B cell (primary cell): Measurements from ENCODE around the gene STRBP. TPM values are rescaled to one million over a fixed set of nuclear protein-coding genes. Genes with fewer than 3 reads are reported as not detected.
A peak's percentile ranks its signal among the peaks of the same experiment; 100 is the strongest.
"Not testable (repeated sequence)": the region's sequence is repeated elsewhere in the genome, so short reads cannot be mapped to it uniquely, and the experiment has no call there.

Experiments used
- ATAC-seq: fragments of 200-7000 bp; cut with Tn5 transposase; one replicate; pipeline ENCODE4 v1.10.0; 2021; ENCODE audit warnings: low read depth, mild to moderate bottlenecking, moderate number of reproducible peaks, moderate library complexity
- CTCF ChIA-PET: fragments of 350-600 bp; sonication (Branson Sonifier 250); formaldehyde crosslinking; loops from one replicate; lab custom pipeline; 2021; ENCODE audit warnings: antibody characterized with exemption, inconsistent platforms; lab: Charles Lee
- POLR2A ChIA-PET: fragments of 350-600 bp; sonication (Branson Sonifier 250); formaldehyde crosslinking; loops from one replicate; lab custom pipeline; 2021; ENCODE audit warnings: antibody characterized with exemption; lab: Charles Lee
- DNase-seq: peaks from one replicate; pipeline ENCODE4 v3.0.0; 2013
- H2AFZ ChIP-seq: 2 replicates; pipeline ENCODE4 v1.6.1; 2012; ENCODE audit warnings: mild to moderate bottlenecking, low read depth, low read length; ENCODE audit not compliant: insufficient read depth, poor library complexity, severe bottlenecking
- H3K27ac ChIP-seq, 2 donors: 1 replicate in 1 of 2; 2 replicates in 1 of 2; pipeline ENCODE4 v1.5.1; 2012 to 2013; ENCODE audit warnings: low read length in 2 of 2, mild to moderate bottlenecking in 2 of 2, moderate library complexity in 1 of 2
- H3K27me3 ChIP-seq, 4 experiments: fragments of 200-600 bp in 1 of 4; sonication (generic) in 1 of 4; replicated peaks in 1 of 4; 1 replicate in 2 of 4; 2 replicates in 2 of 4; pipeline versions ENCODE4 v1.6.1 to v1.7.0; 2013 to 2016; ENCODE audit warnings: low read length in 3 of 4, mild to moderate bottlenecking in 2 of 4, mixed read lengths in 1 of 4, moderate library complexity in 1 of 4; ENCODE audit not compliant: insufficient read depth in 4 of 4, control insufficient read depth in 3 of 4; ENCODE audit errors: control extremely low read depth in 1 of 4
- H3K36me3 ChIP-seq, 2 experiments: replicated peaks in 1 of 2; 1 replicate in 1 of 2; 2 replicates in 1 of 2; pipeline versions ENCODE4 v1.6.1 to v1.7.1; 2013; ENCODE audit warnings: low read length in 1 of 2; ENCODE audit not compliant: insufficient read depth in 2 of 2, control insufficient read depth in 1 of 2; ENCODE audit errors: control extremely low read depth in 1 of 2, extremely low read depth in 1 of 2
- H3K4me1 ChIP-seq, 2 donors: fragments of 200-600 bp in 1 of 2; sonication (generic) in 1 of 2; 1 replicate in 1 of 2; 2 replicates in 1 of 2; pipeline versions ENCODE4 v1.5.1 to v1.6.1; 2013 to 2017; ENCODE audit warnings: low read length in 2 of 2; ENCODE audit not compliant: control insufficient read depth in 2 of 2, insufficient read depth in 2 of 2
- H3K4me2 ChIP-seq: replicated peaks from 2 replicates; pipeline ENCODE3; 2012; ENCODE audit warnings: mild to moderate bottlenecking, low read depth, low read length; ENCODE audit not compliant: poor library complexity, severe bottlenecking
- H3K4me3 ChIP-seq, 5 experiments: fragments of 200-600 bp in 1 of 5; sonication (generic) in 1 of 5; 1 replicate in 3 of 5; 2 replicates in 2 of 5; pipeline versions ENCODE4 v1.5.1 to v1.7.0; 2011 to 2016; ENCODE audit warnings: low read length in 4 of 5, mild to moderate bottlenecking in 4 of 5, low read depth in 2 of 5, control low read depth in 1 of 5, moderate library complexity in 1 of 5; ENCODE audit not compliant: insufficient read depth in 1 of 5; ENCODE audit errors: control extremely low read depth in 1 of 5, extremely low read depth in 1 of 5
- H3K79me2 ChIP-seq: fragments of 200-600 bp; sonication (generic); one replicate; pipeline ENCODE4 v1.6.0; 2016; ENCODE audit warnings: low read length; ENCODE audit not compliant: control insufficient read depth, insufficient read depth
- H3K9ac ChIP-seq: fragments of 200-600 bp; sonication (generic); 2 replicates; pipeline ENCODE4 v1.6.1; 2017; ENCODE audit warnings: mild to moderate bottlenecking, low read length, moderate library complexity
- H3K9me3 ChIP-seq, 3 donors: one replicate each; pipeline versions ENCODE4 v1.6.1 to v1.7.1; 2013; ENCODE audit warnings: low read length in 2 of 3; ENCODE audit not compliant: control insufficient read depth in 2 of 3, insufficient read depth in 1 of 3; ENCODE audit errors: control extremely low read depth in 1 of 3
- H4K20me1 ChIP-seq: 2 replicates; pipeline ENCODE4 v1.6.0; 2012; ENCODE audit warnings: mild to moderate bottlenecking, low read length; ENCODE audit not compliant: insufficient read depth, control insufficient read depth, poor library complexity, severe bottlenecking
- H3K27ac Mint-ChIP-seq: one replicate; pipeline ENCODE4 v1.8.0; 2021; ENCODE audit warnings: mixed read lengths
- H3K27me3 Mint-ChIP-seq: one replicate; pipeline ENCODE4 v1.8.0; 2021; ENCODE audit warnings: mixed read lengths
- H3K4me1 Mint-ChIP-seq: one replicate; pipeline ENCODE4 v1.8.0; 2021; ENCODE audit warnings: mixed read lengths
- H3K4me3 Mint-ChIP-seq: one replicate; pipeline ENCODE4 v1.8.0; 2021; ENCODE audit warnings: mixed read lengths
- H3K9me3 Mint-ChIP-seq: one replicate; pipeline ENCODE4 v1.8.0; 2022; ENCODE audit warnings: mixed read lengths; ENCODE audit not compliant: insufficient read depth
- EZH2 ChIP-seq: IDR thresholded peaks from 2 replicates; pipeline ENCODE4 v1.6.1; 2012; ENCODE audit warnings: borderline replicate concordance, low read depth, mild to moderate bottlenecking, moderate library complexity, low read length; ENCODE audit not compliant: insufficient read depth, poor library complexity, severe bottlenecking
- WGBS: methylation state at CpG from one replicate; pipeline ENCODE4 v1.1.5; 2013; ENCODE audit warnings: missing lambda C conversion rate; ENCODE audit not compliant: insufficient coverage; 5-methylcytosine and 5-hydroxymethylcytosine counted together
- intact Hi-C: fragments of 100-400 bp; cut with micrococcal nuclease; formaldehyde crosslinking; loops from one replicate; pipeline ENCODE4 v1.10.0; 2022
- polyA plus RNA-seq: library from polyadenylated mRNA; depleted of rRNA; stranded (reverse); fragments of >200 nt; gene quantifications from 2 replicates; pipeline ENCODE4 v1.2.3, GENCODE V29; 2012
- total RNA-seq, 2 donors: library from RNA; stranded (reverse); fragments of 120-200 nt in 1 of 2; gene quantifications; 1 replicate in 1 of 2; 2 replicates in 1 of 2; pipeline versions ENCODE4 v1.2.3 to v1.2.4, GENCODE V29; 2013 to 2022
- TF ChIP-seq, protein P1 (sequence below): fragments of 200-600 bp; IDR thresholded peaks from one replicate; pipeline ENCODE4 v1.8.0; 2022; ENCODE audit warnings: antibody characterized with exemption, mild to moderate bottlenecking

STRBP gene
- total and polyA plus RNA-seq, 2 donors (not counting 1 experiment from before 2014, with no cell fraction given), result 39.1 to 189 TPM

DNA sequence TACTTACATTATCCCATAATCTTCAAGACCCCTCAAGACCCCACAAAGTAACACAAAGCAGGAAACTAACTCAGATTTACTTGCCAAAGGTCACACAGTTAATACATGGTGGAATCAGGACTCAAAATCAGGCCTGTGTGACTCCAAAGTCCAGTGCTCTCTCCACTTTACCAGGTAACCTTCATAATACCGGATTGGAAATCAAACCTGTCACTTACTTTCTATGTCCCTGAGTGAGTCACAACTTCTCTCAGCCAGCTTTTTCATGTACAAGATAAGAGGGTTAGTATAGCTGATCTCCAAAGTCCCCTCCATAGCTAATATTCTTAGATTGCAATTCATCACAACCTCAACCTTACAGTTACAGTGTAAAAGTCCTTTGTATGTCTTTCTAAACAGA is 17.1 kb downstream of the STRBP start:
- ChIA-PET CTCF (interaction anchor here (1.0 to 3.2 kb wide), 5 partner anchors 10 to 98 kb away, joined by 3 to 18 read pairs (median 5); no protein-coding TSS in a partner anchor), POLR2A (interaction anchor here (1.4 kb wide), 1 partner anchor 26 kb away, joined by 3 read pairs; no protein-coding TSS in a partner anchor)
- Histone ChIP-seq H4K20me1 (peaks cover 65% of the 10 kb centered on the region), H3K9ac (no peak overlapping the region), H3K4me3 (no peak overlapping the region), H2AFZ (no peak overlapping the region), H3K9me3 (no peaks in the 10 kb centered on the region), H3K27me3 (no peaks in the 10 kb centered on the region), H3K36me3 (peaks cover 0 to 6% of the 10 kb centered on the region in 2 experiments), H3K79me2 (peaks cover 100% of the 10 kb centered on the region), H3K4me1 (peaks cover 27 to 45% of the 10 kb centered on the region in 2 donors), H3K4me2 (peak overlapping the region; percentile 16), H3K27ac (peak overlapping the region in 1 of 2 donors; percentile 50)
- intact Hi-C loops, result no loop called here
- Mint-ChIP-seq H3K4me1 (peaks cover 82% of the 10 kb centered on the region), H3K27me3 (no peaks in the 10 kb centered on the region), H3K9me3 (no peaks in the 10 kb centered on the region), H3K27ac (peak overlapping the region; percentile 64), H3K4me3 (no peak overlapping the region)
- ATAC-seq, result no peak
- DNase-seq, result no peak
- no peak for TF ChIP-seq EZH2
- TF ChIP-seq, protein P1, sequence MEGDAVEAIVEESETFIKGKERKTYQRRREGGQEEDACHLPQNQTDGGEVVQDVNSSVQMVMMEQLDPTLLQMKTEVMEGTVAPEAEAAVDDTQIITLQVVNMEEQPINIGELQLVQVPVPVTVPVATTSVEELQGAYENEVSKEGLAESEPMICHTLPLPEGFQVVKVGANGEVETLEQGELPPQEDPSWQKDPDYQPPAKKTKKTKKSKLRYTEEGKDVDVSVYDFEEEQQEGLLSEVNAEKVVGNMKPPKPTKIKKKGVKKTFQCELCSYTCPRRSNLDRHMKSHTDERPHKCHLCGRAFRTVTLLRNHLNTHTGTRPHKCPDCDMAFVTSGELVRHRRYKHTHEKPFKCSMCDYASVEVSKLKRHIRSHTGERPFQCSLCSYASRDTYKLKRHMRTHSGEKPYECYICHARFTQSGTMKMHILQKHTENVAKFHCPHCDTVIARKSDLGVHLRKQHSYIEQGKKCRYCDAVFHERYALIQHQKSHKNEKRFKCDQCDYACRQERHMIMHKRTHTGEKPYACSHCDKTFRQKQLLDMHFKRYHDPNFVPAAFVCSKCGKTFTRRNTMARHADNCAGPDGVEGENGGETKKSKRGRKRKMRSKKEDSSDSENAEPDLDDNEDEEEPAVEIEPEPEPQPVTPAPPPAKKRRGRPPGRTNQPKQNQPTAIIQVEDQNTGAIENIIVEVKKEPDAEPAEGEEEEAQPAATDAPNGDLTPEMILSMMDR, result no peak
- no CpG with 5 or more reads among the region's 1 CpG for WGBS

DNA sequence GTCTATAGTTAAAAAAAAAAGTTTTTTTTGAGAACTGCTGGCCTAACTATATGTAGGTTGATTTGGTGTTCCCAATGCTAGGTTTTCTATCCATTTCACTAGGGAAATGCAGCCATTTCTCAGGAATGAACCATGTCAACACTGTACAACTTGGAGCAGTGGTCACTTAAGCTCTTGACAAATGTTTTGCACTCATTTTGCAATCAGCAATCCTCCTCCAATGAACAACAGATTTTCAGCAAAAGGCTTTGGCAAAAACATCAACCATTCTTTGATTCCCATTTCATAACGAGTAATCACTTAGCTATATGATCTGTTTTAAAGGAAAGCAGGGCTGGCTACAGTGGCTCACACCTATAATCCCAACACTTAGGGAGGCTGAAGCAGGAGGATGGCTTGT is 17.9 kb downstream of the STRBP start:
- no peak for ATAC-seq
- Histone ChIP-seq H2AFZ (no peak overlapping the region), H3K79me2 (peaks cover 100% of the 10 kb centered on the region), H4K20me1 (peaks cover 57% of the 10 kb centered on the region), H3K27ac (peak overlapping the region in 1 of 2 donors; percentile 50), H3K27me3 (no peaks in the 10 kb centered on the region), H3K4me1 (peaks cover 24 to 37% of the 10 kb centered on the region in 2 donors), H3K9ac (no peak overlapping the region), H3K4me2 (no peak overlapping the region), H3K9me3 (no peaks in the 10 kb centered on the region), H3K4me3 (no peak overlapping the region), H3K36me3 (peaks cover 0 to 6% of the 10 kb centered on the region in 2 experiments)
- Mint-ChIP-seq H3K9me3 (no peaks in the 10 kb centered on the region), H3K27me3 (no peaks in the 10 kb centered on the region), H3K4me1 (peaks cover 83% of the 10 kb centered on the region), H3K4me3 (no peak overlapping the region), H3K27ac (no peak overlapping the region)
- ChIA-PET POLR2A (no interaction called here), CTCF (interaction anchor here (1.0 kb wide), 1 partner anchor 27 kb away, joined by 3 read pairs; no protein-coding TSS in a partner anchor)
- intact Hi-C loops, result no loop called here
- TF ChIP-seq, protein P1, result no peak
- no peak for TF ChIP-seq EZH2
- no CpG with 5 or more reads among the region's 1 CpG for WGBS
- no peak for DNase-seq

DNA sequence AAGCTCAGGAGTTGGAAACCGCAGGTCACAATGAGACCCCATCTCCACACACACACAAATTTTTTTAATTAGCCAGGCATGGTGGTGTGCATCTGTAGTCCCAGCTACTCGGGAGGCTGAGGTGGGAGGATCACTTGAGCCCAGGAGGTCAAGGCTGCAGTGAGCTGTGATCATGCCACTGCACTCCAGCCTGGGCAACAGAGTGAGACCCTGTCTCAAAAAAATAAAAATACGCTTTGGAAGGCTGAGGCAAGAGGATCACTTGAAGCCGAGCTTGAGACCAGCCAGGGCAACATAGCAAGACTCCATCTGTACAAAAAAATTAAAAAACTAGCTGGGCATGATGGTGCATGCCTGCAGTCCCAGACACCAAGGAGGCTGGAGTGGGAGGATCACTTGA is 19.2 kb downstream of the STRBP start:
- H3K9ac ChIP-seq, H3K4me3 ChIP-seq, H3K4me3 Mint-ChIP-seq, H3K4me2 ChIP-seq, DNase-seq, H3K27me3 Mint-ChIP-seq, H3K9me3 Mint-ChIP-seq, POLR2A ChIA-PET, H3K27ac Mint-ChIP-seq, H2AFZ ChIP-seq, H3K27ac ChIP-seq, H3K27me3 ChIP-seq, H3K9me3 ChIP-seq, intact Hi-C loops, ATAC-seq, H3K36me3 ChIP-seq: not testable (repeated sequence)
- WGBS, result 93% methylated on average over 2 of the region's 4 CpGs
- CTCF ChIA-PET, result interaction anchor here (0.6 to 1.3 kb wide), 4 partner anchors 11 to 101 kb away, joined by 3 read pairs; no protein-coding TSS in a partner anchor
- Histone ChIP-seq H3K4me1 (peaks cover 24 to 42% of the 10 kb centered on the region in 2 donors), H3K79me2 (peaks cover 100% of the 10 kb centered on the region), H4K20me1 (peaks cover 57% of the 10 kb centered on the region)
- peaks cover 84% of the 10 kb centered on the region for H3K4me1 Mint-ChIP-seq
